Prostate gland (tissue), 2 donors: ENCODE data around the gene MYOZ3. TPM values are rescaled to one million over a fixed set of nuclear protein-coding genes. Genes with fewer than 3 reads are reported as not detected.

Experiments used
- DNase-seq: peaks from one replicate; pipeline ENCODE4 v3.0.0-alpha.2; 2019; ENCODE audit warnings: low spot score
- H3K27ac ChIP-seq, 2 donors: fragments of 200-600 bp; sonication (generic); 2 replicates each; pipeline ENCODE4 v1.5.1; 2017 to 2019
- H3K27me3 ChIP-seq: fragments of 200-600 bp; sonication (generic); replicated peaks from 2 replicates; pipeline ENCODE4 v1.5.1; 2019; ENCODE audit not compliant: insufficient read depth
- H3K36me3 ChIP-seq, 2 donors: fragments of 200-600 bp; sonication (generic); 1 replicate in 1 of 2; 2 replicates in 1 of 2; pipeline versions ENCODE4 v1.5.1 to v1.8.1; 2017 to 2019
- H3K4me1 ChIP-seq: fragments of 200-600 bp; sonication (generic); replicated peaks from 2 replicates; pipeline ENCODE4 v1.5.1; 2019
- H3K4me3 ChIP-seq, 2 donors: fragments of 200-600 bp; sonication (generic); 2 replicates each; pipeline ENCODE4 v1.5.1; 2017 to 2019
- H3K9me3 ChIP-seq: fragments of 200-600 bp; sonication (generic); 2 replicates; pipeline ENCODE4 v1.5.1; 2017
- POLR2AphosphoS5 ChIP-seq: sonication (generic); formaldehyde crosslinking; IDR thresholded peaks from one replicate; pipeline ENCODE4 v1.6.1; 2017; ENCODE audit warnings: antibody characterized with exemption
- WGBS: methylation state at CpG from one replicate; pipeline ENCODE4 v1.1.5; 2018; 5-methylcytosine and 5-hydroxymethylcytosine counted together
- intact Hi-C: fragments of 100-400 bp; cut with DNase I; formaldehyde crosslinking; loops from one replicate; pipeline ENCODE4 v1.14.2; 2022
- total RNA-seq, 2 donors: library from RNA; depleted of rRNA; stranded (reverse); fragments of >200 nt; gene quantifications; one replicate each; pipeline ENCODE4 v1.1.0, GENCODE V29; 2016
- TF ChIP-seq, protein P1 (sequence below), 4 experiments: fragments of 200-600 bp in 2 of 4; fragments of 450-650 bp in 2 of 4; sonication (generic) in 2 of 4; IDR thresholded peaks; 1 replicate in 3 of 4; 2 replicates in 1 of 4; pipeline ENCODE4 v1.5.1; 2016 to 2019; ENCODE audit warnings: antibody characterized with exemption in 4 of 4, mild to moderate bottlenecking in 2 of 4, moderate library complexity in 2 of 4

MYOZ3 gene
- total RNA-seq, 2 donors from 2014 or later: 1.2 to 14.1 TPM

GRCh38 chr5:150723845-150724244, 62.8 kb downstream of the MYOZ3 start:
- Histone ChIP-seq H3K4me1 (no peaks in the 10 kb centered on the region), H3K27ac (no peak overlapping the region), H3K36me3 (peaks cover 0 to 5% of the 10 kb centered on the region in 2 donors), H3K9me3 (no peaks in the 10 kb centered on the region), H3K27me3 (no peaks in the 10 kb centered on the region), H3K4me3 (no peak overlapping the region)
- WGBS: 92% methylated on average over 2 of the region's 2 CpGs
- TF ChIP-seq, protein P1, sequence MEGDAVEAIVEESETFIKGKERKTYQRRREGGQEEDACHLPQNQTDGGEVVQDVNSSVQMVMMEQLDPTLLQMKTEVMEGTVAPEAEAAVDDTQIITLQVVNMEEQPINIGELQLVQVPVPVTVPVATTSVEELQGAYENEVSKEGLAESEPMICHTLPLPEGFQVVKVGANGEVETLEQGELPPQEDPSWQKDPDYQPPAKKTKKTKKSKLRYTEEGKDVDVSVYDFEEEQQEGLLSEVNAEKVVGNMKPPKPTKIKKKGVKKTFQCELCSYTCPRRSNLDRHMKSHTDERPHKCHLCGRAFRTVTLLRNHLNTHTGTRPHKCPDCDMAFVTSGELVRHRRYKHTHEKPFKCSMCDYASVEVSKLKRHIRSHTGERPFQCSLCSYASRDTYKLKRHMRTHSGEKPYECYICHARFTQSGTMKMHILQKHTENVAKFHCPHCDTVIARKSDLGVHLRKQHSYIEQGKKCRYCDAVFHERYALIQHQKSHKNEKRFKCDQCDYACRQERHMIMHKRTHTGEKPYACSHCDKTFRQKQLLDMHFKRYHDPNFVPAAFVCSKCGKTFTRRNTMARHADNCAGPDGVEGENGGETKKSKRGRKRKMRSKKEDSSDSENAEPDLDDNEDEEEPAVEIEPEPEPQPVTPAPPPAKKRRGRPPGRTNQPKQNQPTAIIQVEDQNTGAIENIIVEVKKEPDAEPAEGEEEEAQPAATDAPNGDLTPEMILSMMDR (IDR thresholded peaks at IDR 0.05): no peak
- TF ChIP-seq POLR2AphosphoS5: no peak
- DNase-seq: no peak
- intact Hi-C loops: no loop called here

Other genes with a start within 250 kb of the MYOZ3 start
- gene CD74, start 248.3 kb upstream of the MYOZ3 start, total RNA-seq: 100 to 1,000 TPM; 425 to 612 TPM
- 1,000 to 10,000 TPM; 1,708 to 3,672 TPM for gene RPS14, start 211.5 kb upstream of the MYOZ3 start, total RNA-seq
- 100 to 1,000 TPM in 1 of 2 donors, 10 to 100 TPM in 1; 65.8 to 175 TPM for gene NDST1, start 153.1 kb upstream of the MYOZ3 start, total RNA-seq
- 10 to 100 TPM; 13.7 to 61.0 TPM for gene SYNPO, start 20.6 kb upstream of the MYOZ3 start, total RNA-seq
- gene RBM22, start 39.8 kb downstream of the MYOZ3 start, total RNA-seq: 10 to 100 TPM; 33.6 to 40.3 TPM
- 10 to 100 TPM; 68.4 to 87.1 TPM for gene DCTN4, start 97.8 kb downstream of the MYOZ3 start, total RNA-seq
- gene SMIM3, start 117.5 kb downstream of the MYOZ3 start, total RNA-seq: 10 to 100 TPM; 21.2 to 26.5 TPM
- under 1 TPM in 1 of 2 donors, not detected in 1; 0.68 TPM for gene IRGM, start 185.3 kb downstream of the MYOZ3 start, total RNA-seq
- gene ZNF300, start 243.7 kb downstream of the MYOZ3 start, total RNA-seq: 1 to 10 TPM; 4.6 to 6.7 TPM